Hepatocyte (in vitro differentiated cells): Measurements from ENCODE around the gene PDIA5.

Experiments used
- EZH2 ChIP-seq: fragments of 200-600 bp; sonication (generic); IDR thresholded peaks from 2 replicates; pipeline ENCODE4 v1.6.1; 2016; ENCODE audit warnings: antibody characterized with exemption, mild to moderate bottlenecking, borderline replicate concordance
- TF ChIP-seq, protein P1 (sequence below): fragments of 200-600 bp; sonication (generic); IDR thresholded peaks from 2 replicates; pipeline ENCODE4 v1.5.1; 2016; ENCODE audit warnings: antibody characterized with exemption, mild to moderate bottlenecking; ENCODE audit not compliant: poor library complexity

GRCh38 chr3:123153125-123154019 lies 86.5 kb downstream of the PDIA5 start:
- TF ChIP-seq, protein P1, sequence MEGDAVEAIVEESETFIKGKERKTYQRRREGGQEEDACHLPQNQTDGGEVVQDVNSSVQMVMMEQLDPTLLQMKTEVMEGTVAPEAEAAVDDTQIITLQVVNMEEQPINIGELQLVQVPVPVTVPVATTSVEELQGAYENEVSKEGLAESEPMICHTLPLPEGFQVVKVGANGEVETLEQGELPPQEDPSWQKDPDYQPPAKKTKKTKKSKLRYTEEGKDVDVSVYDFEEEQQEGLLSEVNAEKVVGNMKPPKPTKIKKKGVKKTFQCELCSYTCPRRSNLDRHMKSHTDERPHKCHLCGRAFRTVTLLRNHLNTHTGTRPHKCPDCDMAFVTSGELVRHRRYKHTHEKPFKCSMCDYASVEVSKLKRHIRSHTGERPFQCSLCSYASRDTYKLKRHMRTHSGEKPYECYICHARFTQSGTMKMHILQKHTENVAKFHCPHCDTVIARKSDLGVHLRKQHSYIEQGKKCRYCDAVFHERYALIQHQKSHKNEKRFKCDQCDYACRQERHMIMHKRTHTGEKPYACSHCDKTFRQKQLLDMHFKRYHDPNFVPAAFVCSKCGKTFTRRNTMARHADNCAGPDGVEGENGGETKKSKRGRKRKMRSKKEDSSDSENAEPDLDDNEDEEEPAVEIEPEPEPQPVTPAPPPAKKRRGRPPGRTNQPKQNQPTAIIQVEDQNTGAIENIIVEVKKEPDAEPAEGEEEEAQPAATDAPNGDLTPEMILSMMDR: no peak
- TF ChIP-seq EZH2: no peak
